KOPT-K1 (cell line): ENCODE data around the gene EFHD2.
"Not testable (repeated sequence)": the region's sequence is repeated elsewhere in the genome, so short reads cannot be mapped to it uniquely, and the experiment has no call there.

ENCODE experiments used
- H3K27ac ChIP-seq: fragments of 200-600 bp; sonication (generic); 2 replicates; pipeline ENCODE4 v1.5.1; 2016; ENCODE audit warnings: antibody characterized with exemption, mild to moderate bottlenecking, low read depth, low read length; ENCODE audit not compliant: poor library complexity, severe bottlenecking
- H3K36me3 ChIP-seq: fragments of 200-600 bp; sonication (generic); 2 replicates; pipeline ENCODE4 v1.5.1; 2017; ENCODE audit warnings: antibody characterized with exemption, mild to moderate bottlenecking, low read length, moderate library complexity; ENCODE audit not compliant: insufficient read depth
- H3K9me3 ChIP-seq: fragments of 200-600 bp; sonication (generic); 2 replicates; pipeline ENCODE4 v1.5.1; 2017; ENCODE audit warnings: antibody characterized with exemption, low read length, mild to moderate bottlenecking; ENCODE audit not compliant: insufficient read depth, poor library complexity, severe bottlenecking

The EFHD2 gene

DNA sequence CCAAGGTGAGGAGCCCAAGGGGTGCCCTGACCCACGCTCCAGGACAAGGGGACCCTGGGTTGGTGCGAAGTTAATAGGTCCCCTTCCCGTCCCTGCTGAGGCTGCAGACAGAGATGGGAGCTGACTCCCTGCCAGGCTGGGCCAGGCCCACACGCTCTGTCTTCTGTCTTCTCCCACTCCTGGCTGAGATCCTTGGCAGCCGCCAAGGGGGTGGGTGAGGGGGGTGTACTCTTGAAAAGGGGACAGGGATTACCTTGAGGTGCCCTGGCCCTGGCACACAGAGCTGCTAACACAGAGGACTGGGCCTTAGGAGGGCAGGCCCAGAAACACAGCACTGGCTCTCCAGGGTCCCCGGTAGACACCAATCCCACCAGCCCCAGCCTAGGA, 17.6 kb downstream of the EFHD2 start:
- Histone ChIP-seq H3K36me3 (peaks cover 23% of the 10 kb centered on the region; the same call in 1 of the 2 replicates), H3K9me3 (no peaks in the 10 kb centered on the region), H3K27ac (no peak overlapping the region)

DNA sequence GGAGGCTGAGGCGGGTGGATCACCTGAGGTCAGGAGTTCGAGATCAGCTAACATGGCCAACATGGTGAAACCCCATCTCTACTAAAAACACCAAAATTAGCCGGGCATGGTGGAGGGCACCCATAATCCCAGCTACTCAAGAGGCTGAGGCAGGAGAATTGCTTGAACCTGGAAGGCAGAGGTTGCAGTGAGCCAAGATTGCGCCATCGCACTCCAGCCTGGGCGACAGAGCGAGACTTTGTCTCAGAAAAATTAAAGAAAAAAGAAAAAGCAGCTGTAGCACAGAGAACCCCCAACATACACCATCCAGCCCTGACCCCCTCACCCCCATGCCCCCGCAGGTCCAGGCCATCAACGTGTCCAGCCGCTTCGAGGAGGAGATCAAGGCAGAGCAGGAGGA, 18.6 kb downstream of the EFHD2 start:
- peaks cover 23% of the 10 kb centered on the region; the same call in 1 of the 2 replicates for H3K36me3 ChIP-seq
- H3K9me3 ChIP-seq, H3K27ac ChIP-seq: not testable (repeated sequence)

DNA sequence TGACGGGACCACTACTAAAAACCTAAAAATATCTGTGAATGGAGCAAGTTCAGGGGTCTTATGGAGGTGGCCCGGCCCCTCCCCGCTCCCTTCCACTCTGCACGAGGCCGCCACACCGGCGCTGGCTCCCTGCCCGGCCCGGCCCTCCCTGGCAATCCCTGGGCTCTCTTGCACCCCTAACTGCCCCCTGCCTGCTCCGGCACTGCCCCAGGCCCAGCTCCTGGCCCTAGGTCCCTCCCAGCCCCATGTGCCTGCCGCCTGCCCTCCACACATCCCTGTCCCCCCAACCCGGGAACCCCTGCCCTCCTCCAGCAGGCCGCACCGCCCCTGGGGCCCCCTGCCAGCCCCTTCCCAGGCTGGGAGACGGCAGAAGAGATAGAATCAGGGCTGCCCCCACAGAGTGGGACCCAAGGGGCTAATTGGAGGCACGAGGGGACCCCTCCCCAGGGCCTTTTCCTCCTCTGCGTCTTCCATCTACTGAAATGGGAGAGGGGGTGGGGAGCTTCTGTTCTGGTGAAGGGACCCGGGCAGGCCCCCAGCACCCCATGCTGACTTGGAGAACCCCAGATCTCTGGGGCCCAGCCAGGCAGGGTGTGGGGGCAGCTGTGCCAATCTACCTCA, 19.2 kb downstream of the EFHD2 start:
- Histone ChIP-seq H3K27ac (no peak overlapping the region), H3K9me3 (no peaks in the 10 kb centered on the region), H3K36me3 (peaks cover 23% of the 10 kb centered on the region; the same call in 1 of the 2 replicates)

GRCh38 chr1:15429701-15430149, 20.0 kb downstream of the EFHD2 start:
- Histone ChIP-seq H3K27ac (no peak overlapping the region), H3K9me3 (no peaks in the 10 kb centered on the region), H3K36me3 (peaks cover 23% of the 10 kb centered on the region; the same call in 1 of the 2 replicates)

- H3K27ac ChIP-seq, result no peak overlapping the region
Observed at GRCh38 chr1:15430787-15431570, 21.3 kb downstream of the EFHD2 start.

DNA sequence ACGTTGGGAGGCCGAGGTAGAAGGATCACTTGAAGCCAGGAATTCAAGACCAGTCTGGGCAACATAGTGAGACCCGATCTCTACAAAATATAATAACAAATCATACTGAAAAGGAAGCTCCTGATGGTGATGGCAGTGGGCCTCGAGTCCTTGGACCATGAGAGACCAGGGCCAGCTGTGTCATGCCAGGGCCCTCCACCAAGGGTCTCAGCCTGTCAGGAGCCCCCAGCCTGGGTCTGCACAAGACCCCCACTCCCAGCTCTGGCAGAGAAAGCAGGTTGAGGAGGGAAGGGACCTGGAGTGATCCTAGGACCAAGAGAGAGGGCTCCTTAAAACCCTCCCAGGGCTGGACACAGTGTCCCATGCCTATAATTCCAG, 21.9 kb downstream of the EFHD2 start:
- Histone ChIP-seq H3K27ac (no peak overlapping the region), H3K36me3 (peaks cover 18% of the 10 kb centered on the region; the same call in 1 of the 2 replicates), H3K9me3 (no peaks in the 10 kb centered on the region)

More at GRCh38 chr1:15430787-15431570, 21.3 kb downstream of the EFHD2 start:
- Histone ChIP-seq H3K36me3 (peaks cover 23% of the 10 kb centered on the region; the same call in 1 of the 2 replicates), H3K9me3 (no peaks in the 10 kb centered on the region)

- H3K9me3 ChIP-seq, result no peaks in the 10 kb centered on the region
- no peak overlapping the region for H3K27ac ChIP-seq
- peaks cover 11% of the 10 kb centered on the region; the same call in 1 of the 2 replicates for H3K36me3 ChIP-seq
Observed at GRCh38 chr1:15432324-15432723, 22.6 kb downstream of the EFHD2 start.

- no peak overlapping the region for H3K27ac ChIP-seq
- peaks cover 3% of the 10 kb centered on the region; the same call in 1 of the 2 replicates for H3K36me3 ChIP-seq
- H3K9me3 ChIP-seq, result no peaks in the 10 kb centered on the region
Observed at GRCh38 chr1:15433471-15433870, 23.8 kb downstream of the EFHD2 start.

DNA sequence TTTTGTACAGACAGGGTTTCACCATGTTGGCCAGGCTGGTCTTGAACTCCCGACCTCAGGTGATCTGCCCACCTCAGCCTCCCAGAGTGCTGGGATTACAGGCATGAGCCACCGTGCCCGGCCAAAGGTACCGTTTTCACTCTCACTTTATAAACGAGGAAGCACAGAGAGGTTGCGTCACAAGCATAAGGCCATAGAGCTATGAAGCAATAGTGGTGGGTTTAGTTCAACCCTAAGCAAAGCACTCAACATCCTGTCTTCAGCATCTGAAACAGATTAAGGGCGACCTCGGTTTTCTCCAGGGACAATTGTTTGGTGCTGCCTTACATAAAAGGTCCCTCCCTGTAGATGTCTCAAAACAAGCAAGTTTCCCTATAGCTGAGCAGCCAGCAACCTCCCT, 25.1 kb downstream of the EFHD2 start:
- not testable (repeated sequence) for H3K27ac ChIP-seq, H3K9me3 ChIP-seq, H3K36me3 ChIP-seq

DNA sequence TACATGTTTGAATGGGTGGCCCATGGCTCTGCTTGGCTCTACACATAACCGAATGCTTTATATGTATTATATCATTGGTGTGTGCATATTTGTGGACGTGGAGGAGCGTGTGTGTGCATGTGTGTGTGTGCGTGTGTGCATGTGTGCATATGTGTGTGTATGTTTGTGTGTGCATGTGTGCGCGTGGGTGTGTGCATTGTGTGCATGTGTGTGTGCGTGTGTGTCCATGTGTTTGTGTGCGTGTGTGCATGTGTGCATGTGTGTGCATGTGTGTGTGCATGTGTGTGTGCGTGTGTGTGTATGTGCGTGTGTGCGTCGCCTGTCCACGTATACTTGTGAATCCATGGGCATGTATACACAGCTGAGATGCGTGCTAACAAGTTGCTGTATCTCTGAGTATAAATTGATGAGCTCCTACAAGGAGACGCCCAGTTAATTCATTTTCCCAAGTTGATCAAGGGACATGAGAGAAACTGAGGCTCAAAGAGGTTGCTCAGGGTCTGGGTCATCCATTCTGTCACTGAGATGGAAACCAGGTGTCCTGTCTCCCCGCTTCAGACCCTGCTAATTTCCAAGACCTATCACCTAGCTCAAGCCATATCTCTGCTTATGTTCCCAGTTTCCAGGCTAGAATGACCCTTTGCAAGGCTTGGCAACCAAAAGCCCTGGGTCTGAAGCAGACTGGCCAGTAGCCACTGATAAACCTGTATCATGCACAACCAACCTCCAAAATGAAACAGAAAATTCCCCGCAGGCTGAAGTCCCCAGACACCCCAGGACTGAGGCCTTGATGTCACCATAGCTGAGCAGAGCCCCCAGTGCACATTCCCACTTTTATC, 25.8 kb downstream of the EFHD2 start:
- Histone ChIP-seq H3K36me3 (peaks cover 3% of the 10 kb centered on the region; the same call in 1 of the 2 replicates), H3K9me3 (no peaks in the 10 kb centered on the region), H3K27ac (no peak overlapping the region)

- Histone ChIP-seq H3K27ac (no peak overlapping the region), H3K9me3 (no peaks in the 10 kb centered on the region), H3K36me3 (no peaks in the 10 kb centered on the region)
Observed at GRCh38 chr1:15436881-15437442, 27.3 kb downstream of the EFHD2 start.

GRCh38 chr1:15439325-15439724, 29.6 kb downstream of the EFHD2 start:
- Histone ChIP-seq H3K36me3 (no peaks in the 10 kb centered on the region), H3K27ac (no peak overlapping the region), H3K9me3 (no peaks in the 10 kb centered on the region)

- H3K9me3 ChIP-seq, result no peaks in the 10 kb centered on the region
- no peaks in the 10 kb centered on the region for H3K36me3 ChIP-seq
- no peak overlapping the region for H3K27ac ChIP-seq
Observed at GRCh38 chr1:15440357-15440756, 30.7 kb downstream of the EFHD2 start.

GRCh38 chr1:15441247-15441646, 31.6 kb downstream of the EFHD2 start:
- Histone ChIP-seq H3K9me3 (no peaks in the 10 kb centered on the region), H3K27ac (no peak overlapping the region)

GRCh38 chr1:15442119-15442518, 32.4 kb downstream of the EFHD2 start:
- H3K9me3 ChIP-seq, result no peaks in the 10 kb centered on the region
- no peak overlapping the region for H3K27ac ChIP-seq
- no peaks in the 10 kb centered on the region for H3K36me3 ChIP-seq

More at GRCh38 chr1:15441247-15441646, 31.6 kb downstream of the EFHD2 start:
- H3K36me3 ChIP-seq, result no peaks in the 10 kb centered on the region
